ENCODE results near the gene LGI1.

Gene LGI1

GRCh38 chr10:93773705-93774104 is 16.0 kb downstream of the LGI1 start:
- H3F3A ChIP-seq (ENCODE audit: insufficient read depth): no peaks in the 10 kb centered on the region
- H3K27ac ChIP-seq (ENCODE audit: low read depth, low read length): no peak overlapping the region
- no peak overlapping the region for H2AFZ ChIP-seq (ENCODE audit: low read depth, low read length, severe bottlenecking)
- H3K79me2 ChIP-seq (ENCODE audit: insufficient read depth, low read length): no peaks in the 10 kb centered on the region
- no peak overlapping the region for H3K9ac ChIP-seq (ENCODE audit: low read length)
- H4K20me1 ChIP-seq (ENCODE audit: low read depth, low read length): no peaks in the 10 kb centered on the region
- H3K4me3 ChIP-seq (ENCODE audit: insufficient read depth, low read length, poor library complexity, severe bottlenecking): no peak overlapping the region
- H3K27me3 ChIP-seq (ENCODE audit: low read length): no peaks in the 10 kb centered on the region
- no peaks in the 10 kb centered on the region for H3K9me3 ChIP-seq (ENCODE audit: insufficient read depth, low read length)
- H3K9me2 ChIP-seq (replicated peaks; ENCODE audit: insufficient read depth, low read length): no peaks in the 10 kb centered on the region
- H3K36me3 ChIP-seq (ENCODE audit: low read length): no peaks in the 10 kb centered on the region
- no peak for TF ChIP-seq CTCF (IDR thresholded peaks at IDR 0.05; ENCODE audit: insufficient read depth, low read length, poor library complexity, severe bottlenecking)
- TF ChIP-seq EZH2phosphoT487 (conservative IDR thresholded peaks at IDR 0.05; ENCODE audit: low read length): no peak
- H3K4me2 ChIP-seq (ENCODE audit: low read depth, low read length, poor library complexity, severe bottlenecking): no peak overlapping the region

GRCh38 chr10:93775356-93775755 is 17.6 kb downstream of the LGI1 start:
- Histone ChIP-seq H3K27ac (ENCODE audit: low read depth, low read length) (no peak overlapping the region), H3K36me3 (ENCODE audit: low read length) (no peaks in the 10 kb centered on the region), H3K4me2 (ENCODE audit: low read depth, low read length, poor library complexity, severe bottlenecking) (no peak overlapping the region), H3K9me2 (replicated peaks; ENCODE audit: insufficient read depth, low read length) (no peaks in the 10 kb centered on the region), H4K20me1 (ENCODE audit: low read depth, low read length) (no peaks in the 10 kb centered on the region), H2AFZ (ENCODE audit: low read depth, low read length, severe bottlenecking) (no peak overlapping the region), H3F3A (ENCODE audit: insufficient read depth) (no peaks in the 10 kb centered on the region), H3K9ac (ENCODE audit: low read length) (no peak overlapping the region), H3K4me3 (ENCODE audit: insufficient read depth, low read length, poor library complexity, severe bottlenecking) (no peak overlapping the region), H3K79me2 (ENCODE audit: insufficient read depth, low read length) (no peaks in the 10 kb centered on the region), H3K9me3 (ENCODE audit: insufficient read depth, low read length) (no peaks in the 10 kb centered on the region), H3K27me3 (ENCODE audit: low read length) (no peaks in the 10 kb centered on the region)
- TF ChIP-seq EZH2phosphoT487 (conservative IDR thresholded peaks at IDR 0.05; ENCODE audit: low read length) (no peak), CTCF (IDR thresholded peaks at IDR 0.05; ENCODE audit: insufficient read depth, low read length, poor library complexity, severe bottlenecking) (no peak)

GRCh38 chr10:93777092-93777491 is 19.4 kb downstream of the LGI1 start:
- Histone ChIP-seq H3K9me2 (replicated peaks; ENCODE audit: insufficient read depth, low read length) (no peaks in the 10 kb centered on the region), H3K36me3 (ENCODE audit: low read length) (no peaks in the 10 kb centered on the region)
- TF ChIP-seq CTCF (IDR thresholded peaks at IDR 0.05; ENCODE audit: insufficient read depth, low read length, poor library complexity, severe bottlenecking) (no peak), EZH2phosphoT487 (conservative IDR thresholded peaks at IDR 0.05; ENCODE audit: low read length) (no peak)

More at GRCh38 chr10:93777092-93777491, 19.4 kb downstream of the LGI1 start:
- Histone ChIP-seq H3K79me2 (ENCODE audit: insufficient read depth, low read length) (no peaks in the 10 kb centered on the region), H3F3A (ENCODE audit: insufficient read depth) (no peaks in the 10 kb centered on the region), H2AFZ (ENCODE audit: low read depth, low read length, severe bottlenecking) (no peak overlapping the region), H3K27ac (ENCODE audit: low read depth, low read length) (no peak overlapping the region), H3K27me3 (ENCODE audit: low read length) (no peaks in the 10 kb centered on the region), H3K9me3 (ENCODE audit: insufficient read depth, low read length) (no peaks in the 10 kb centered on the region), H3K4me2 (ENCODE audit: low read depth, low read length, poor library complexity, severe bottlenecking) (no peak overlapping the region), H3K4me3 (ENCODE audit: insufficient read depth, low read length, poor library complexity, severe bottlenecking) (no peak overlapping the region), H3K9ac (ENCODE audit: low read length) (no peak overlapping the region), H4K20me1 (ENCODE audit: low read depth, low read length) (no peaks in the 10 kb centered on the region)

Measured in SU-DHL-6 (cell line).